ENCODE results near the gene PPT1.

DNA sequence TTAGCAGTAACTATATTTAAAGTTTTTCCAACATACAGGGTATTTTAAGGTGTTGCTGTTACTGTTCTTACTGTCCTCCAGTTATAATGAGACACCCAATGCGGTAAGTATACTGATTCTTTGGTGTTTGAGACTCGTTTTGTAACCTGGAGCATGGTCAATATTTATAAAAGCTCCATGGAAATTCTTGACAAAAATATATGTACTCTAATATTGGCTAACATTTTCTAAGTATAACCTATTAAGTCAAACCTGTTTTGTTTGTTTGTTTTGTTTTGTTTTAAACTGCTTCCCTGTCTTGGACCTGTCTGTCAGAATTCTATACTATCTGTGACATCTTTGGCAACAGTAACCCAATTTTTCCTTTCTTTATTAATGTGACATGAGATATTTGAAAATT is 72.4 kb downstream of the PPT1 start:
- no peak for TF ChIP-seq POLR2AphosphoS5 (IDR thresholded peaks at IDR 0.05; ENCODE audit: low read depth)
- TF ChIP-seq, protein P1, sequence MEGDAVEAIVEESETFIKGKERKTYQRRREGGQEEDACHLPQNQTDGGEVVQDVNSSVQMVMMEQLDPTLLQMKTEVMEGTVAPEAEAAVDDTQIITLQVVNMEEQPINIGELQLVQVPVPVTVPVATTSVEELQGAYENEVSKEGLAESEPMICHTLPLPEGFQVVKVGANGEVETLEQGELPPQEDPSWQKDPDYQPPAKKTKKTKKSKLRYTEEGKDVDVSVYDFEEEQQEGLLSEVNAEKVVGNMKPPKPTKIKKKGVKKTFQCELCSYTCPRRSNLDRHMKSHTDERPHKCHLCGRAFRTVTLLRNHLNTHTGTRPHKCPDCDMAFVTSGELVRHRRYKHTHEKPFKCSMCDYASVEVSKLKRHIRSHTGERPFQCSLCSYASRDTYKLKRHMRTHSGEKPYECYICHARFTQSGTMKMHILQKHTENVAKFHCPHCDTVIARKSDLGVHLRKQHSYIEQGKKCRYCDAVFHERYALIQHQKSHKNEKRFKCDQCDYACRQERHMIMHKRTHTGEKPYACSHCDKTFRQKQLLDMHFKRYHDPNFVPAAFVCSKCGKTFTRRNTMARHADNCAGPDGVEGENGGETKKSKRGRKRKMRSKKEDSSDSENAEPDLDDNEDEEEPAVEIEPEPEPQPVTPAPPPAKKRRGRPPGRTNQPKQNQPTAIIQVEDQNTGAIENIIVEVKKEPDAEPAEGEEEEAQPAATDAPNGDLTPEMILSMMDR (IDR thresholded peaks at IDR 0.05; ENCODE audit: insufficient read depth, low read length), result no peak
- TF ChIP-seq, protein P2, sequence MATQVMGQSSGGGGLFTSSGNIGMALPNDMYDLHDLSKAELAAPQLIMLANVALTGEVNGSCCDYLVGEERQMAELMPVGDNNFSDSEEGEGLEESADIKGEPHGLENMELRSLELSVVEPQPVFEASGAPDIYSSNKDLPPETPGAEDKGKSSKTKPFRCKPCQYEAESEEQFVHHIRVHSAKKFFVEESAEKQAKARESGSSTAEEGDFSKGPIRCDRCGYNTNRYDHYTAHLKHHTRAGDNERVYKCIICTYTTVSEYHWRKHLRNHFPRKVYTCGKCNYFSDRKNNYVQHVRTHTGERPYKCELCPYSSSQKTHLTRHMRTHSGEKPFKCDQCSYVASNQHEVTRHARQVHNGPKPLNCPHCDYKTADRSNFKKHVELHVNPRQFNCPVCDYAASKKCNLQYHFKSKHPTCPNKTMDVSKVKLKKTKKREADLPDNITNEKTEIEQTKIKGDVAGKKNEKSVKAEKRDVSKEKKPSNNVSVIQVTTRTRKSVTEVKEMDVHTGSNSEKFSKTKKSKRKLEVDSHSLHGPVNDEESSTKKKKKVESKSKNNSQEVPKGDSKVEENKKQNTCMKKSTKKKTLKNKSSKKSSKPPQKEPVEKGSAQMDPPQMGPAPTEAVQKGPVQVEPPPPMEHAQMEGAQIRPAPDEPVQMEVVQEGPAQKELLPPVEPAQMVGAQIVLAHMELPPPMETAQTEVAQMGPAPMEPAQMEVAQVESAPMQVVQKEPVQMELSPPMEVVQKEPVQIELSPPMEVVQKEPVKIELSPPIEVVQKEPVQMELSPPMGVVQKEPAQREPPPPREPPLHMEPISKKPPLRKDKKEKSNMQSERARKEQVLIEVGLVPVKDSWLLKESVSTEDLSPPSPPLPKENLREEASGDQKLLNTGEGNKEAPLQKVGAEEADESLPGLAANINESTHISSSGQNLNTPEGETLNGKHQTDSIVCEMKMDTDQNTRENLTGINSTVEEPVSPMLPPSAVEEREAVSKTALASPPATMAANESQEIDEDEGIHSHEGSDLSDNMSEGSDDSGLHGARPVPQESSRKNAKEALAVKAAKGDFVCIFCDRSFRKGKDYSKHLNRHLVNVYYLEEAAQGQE (IDR thresholded peaks at IDR 0.05; ENCODE audit: insufficient replicate concordance, low read depth), result no peak
